Activated T-cell treated with anti-CD3 and anti-CD28 coated beads, Interleukin-2, amount 50 U/mL, for 24 hours (primary cell): ENCODE results near the gene TAGAP.
"Not testable (repeated sequence)": the region's sequence is repeated elsewhere in the genome, so short reads cannot be mapped to it uniquely, and the experiment has no call there.

Experiments used
- DNase-seq: peaks from one replicate; pipeline ENCODE4 v3.0.0-alpha.2; 2020
- H3K27ac Mint-ChIP-seq: 2 replicates; pipeline ENCODE4 v1.8.0; 2020; ENCODE audit warnings: mild to moderate bottlenecking, mixed read lengths
- H3K27me3 Mint-ChIP-seq: 2 replicates; pipeline ENCODE4 v1.8.0; 2020; ENCODE audit warnings: mixed read lengths
- H3K36me3 Mint-ChIP-seq: 2 replicates; pipeline ENCODE4 v1.8.0; 2020; ENCODE audit warnings: low read depth, mixed read lengths
- H3K4me1 Mint-ChIP-seq: 2 replicates; pipeline ENCODE4 v1.8.0; 2020; ENCODE audit warnings: low read depth, mixed read lengths
- H3K4me3 Mint-ChIP-seq: 2 replicates; pipeline ENCODE4 v1.8.0; 2020; ENCODE audit warnings: mild to moderate bottlenecking, moderate library complexity, mixed read lengths
- H3K9me3 Mint-ChIP-seq: 2 replicates; pipeline ENCODE4 v1.8.0; 2020; ENCODE audit warnings: mixed read lengths

The TAGAP gene

DNA sequence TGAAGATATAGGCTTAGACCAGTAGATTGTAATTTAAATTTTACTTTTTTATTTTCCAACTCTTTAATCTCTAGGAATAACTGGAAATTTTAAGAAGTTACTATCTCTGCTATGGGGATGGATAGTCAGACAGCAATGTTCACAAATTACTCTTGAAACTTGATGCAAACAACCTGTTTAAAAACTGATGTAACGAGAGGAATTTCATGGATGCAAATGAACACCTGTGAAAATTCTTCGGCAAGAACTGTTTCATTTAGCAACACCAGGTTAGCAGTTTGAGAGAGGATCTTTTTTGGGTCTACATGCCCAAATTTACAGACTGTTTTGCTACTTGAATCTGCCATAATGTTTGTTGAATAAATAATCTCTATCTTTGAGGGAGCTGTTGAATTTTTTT, 24.8 kb downstream of the TAGAP start:
- Mint-ChIP-seq H3K27me3 (no peaks in the 10 kb centered on the region), H3K27ac (no peak overlapping the region), H3K4me1 (peaks cover 69% of the 10 kb centered on the region), H3K4me3 (no peak overlapping the region), H3K36me3 (peaks cover 23% of the 10 kb centered on the region), H3K9me3 (peaks cover 16% of the 10 kb centered on the region)
- DNase-seq, result no peak

DNA sequence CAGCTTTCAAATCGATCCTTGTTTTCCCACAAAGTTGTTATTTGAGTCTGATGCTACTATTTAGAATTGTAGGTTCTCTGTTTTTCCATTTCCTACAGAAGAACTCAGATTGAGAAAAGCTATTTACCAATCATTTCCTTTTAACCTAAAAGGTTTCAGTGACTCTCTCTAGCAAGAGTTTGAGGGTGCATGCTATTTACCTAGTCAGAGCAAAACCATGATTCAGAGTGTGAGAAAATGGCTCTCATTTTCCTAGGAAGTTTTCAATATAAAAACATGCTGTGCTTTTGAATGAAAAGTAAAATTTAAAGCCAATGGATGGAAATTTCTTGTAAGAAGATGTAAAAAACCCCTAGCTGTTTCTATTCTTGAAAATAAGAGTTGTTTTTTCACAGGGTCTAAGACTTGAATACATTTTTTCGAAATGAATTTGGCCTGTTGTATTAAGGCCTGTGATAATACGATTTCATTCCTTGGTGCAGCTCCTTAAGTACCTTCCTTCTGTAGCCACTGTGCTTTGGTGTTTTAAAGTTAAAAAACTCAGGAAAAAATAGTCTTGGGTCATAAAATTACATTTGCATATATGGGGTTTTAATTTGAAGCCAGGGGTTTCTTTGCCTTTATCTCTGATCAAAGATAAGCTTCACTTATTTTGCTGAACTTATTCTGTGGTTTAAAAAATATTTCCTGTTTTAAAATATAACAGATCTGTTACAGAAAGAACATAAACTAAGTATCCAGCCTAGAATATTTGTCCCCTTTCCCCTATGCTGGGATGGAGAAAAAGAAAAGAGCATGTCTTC, 26.8 kb downstream of the TAGAP start:
- Mint-ChIP-seq H3K27ac (peak overlapping the region; percentile 92), H3K4me1 (peaks cover 71% of the 10 kb centered on the region), H3K36me3 (peaks cover 10% of the 10 kb centered on the region), H3K9me3 (peaks cover 6% of the 10 kb centered on the region), H3K4me3 (peak overlapping the region; percentile 57), H3K27me3 (no peaks in the 10 kb centered on the region)
- DNase-seq, result no peak

DNA sequence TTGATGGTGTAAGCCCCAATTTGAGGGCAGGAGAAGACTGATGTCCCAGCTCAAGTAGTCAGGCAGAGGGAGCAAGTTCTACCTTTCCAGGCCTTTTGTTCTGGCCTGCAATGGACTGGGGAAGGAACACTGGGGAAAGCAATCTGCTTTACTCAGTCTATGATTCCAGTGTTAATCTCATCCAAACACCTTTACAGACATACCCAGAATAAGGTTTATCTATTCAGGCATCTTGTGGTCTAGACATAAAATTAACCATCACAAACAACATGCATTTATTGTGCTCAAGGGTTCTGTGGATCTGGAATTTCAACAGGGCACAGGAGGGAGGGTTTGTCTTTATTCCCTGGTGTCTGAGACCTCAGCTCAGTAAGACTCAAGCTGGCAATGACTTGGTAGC, 30.4 kb downstream of the TAGAP start:
- no peaks in the 10 kb centered on the region for H3K9me3 Mint-ChIP-seq
- H3K27ac Mint-ChIP-seq, result no peak overlapping the region
- peaks cover 78% of the 10 kb centered on the region for H3K4me1 Mint-ChIP-seq

DNA sequence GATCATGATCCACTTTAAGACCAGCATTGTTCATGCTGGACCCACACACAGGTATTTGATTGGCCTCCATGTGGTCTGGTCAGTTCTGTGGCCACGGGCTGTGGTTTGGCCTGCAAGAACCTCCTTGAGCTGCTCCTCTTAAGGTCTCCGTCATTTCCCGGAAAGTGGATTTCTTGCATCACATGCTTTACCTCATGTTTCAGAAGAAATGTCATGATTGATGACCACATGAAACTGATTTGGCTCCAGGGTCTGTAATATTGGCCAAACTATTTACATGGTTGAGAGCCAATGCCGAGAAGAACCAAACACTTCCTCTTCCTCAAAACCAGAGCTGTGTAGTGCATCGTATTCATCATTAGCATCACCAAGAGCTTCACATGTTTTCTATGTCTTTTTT, 31.6 kb downstream of the TAGAP start:
- DNase-seq, result no peak
- Mint-ChIP-seq H3K27me3 (no peaks in the 10 kb centered on the region), H3K36me3 (no peaks in the 10 kb centered on the region), H3K4me1 (peaks cover 75% of the 10 kb centered on the region), H3K4me3 (no peak overlapping the region), H3K27ac (peak overlapping the region; percentile 2), H3K9me3 (no peaks in the 10 kb centered on the region)

More for the DNA sequence above, 30.4 kb downstream of the TAGAP start:
- Mint-ChIP-seq H3K27me3 (no peaks in the 10 kb centered on the region), H3K4me3 (no peak overlapping the region), H3K36me3 (peaks cover 3% of the 10 kb centered on the region)
- no peak for DNase-seq

DNA sequence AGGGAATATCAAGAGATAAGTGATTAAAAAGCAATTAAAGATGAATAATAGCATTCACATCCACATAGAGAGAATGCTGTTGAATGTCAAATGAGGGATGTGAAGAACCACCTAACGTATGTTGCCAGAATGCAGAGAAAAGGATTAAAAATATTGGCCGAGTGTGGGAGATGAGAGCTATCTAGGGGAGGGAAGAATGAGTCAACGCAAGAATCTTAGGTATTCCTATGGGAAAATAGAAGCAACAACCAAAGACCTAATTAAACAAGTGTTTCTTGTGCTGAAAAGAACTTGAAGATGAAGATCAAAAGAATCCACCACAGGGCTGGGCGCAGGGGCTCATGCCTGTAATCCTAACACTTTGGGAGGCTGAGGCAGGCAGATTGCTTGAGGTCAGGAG, 32.6 kb downstream of the TAGAP start:
- no peak for DNase-seq
- Mint-ChIP-seq H3K36me3 (no peaks in the 10 kb centered on the region), H3K4me3 (no peak overlapping the region), H3K4me1 (peaks cover 70% of the 10 kb centered on the region), H3K27ac (no peak overlapping the region), H3K9me3 (no peaks in the 10 kb centered on the region), H3K27me3 (no peaks in the 10 kb centered on the region)

- not testable (repeated sequence) for H3K27me3 Mint-ChIP-seq, H3K27ac Mint-ChIP-seq, H3K4me3 Mint-ChIP-seq
Observed at GRCh38 chr6:159010037-159010612, 34.7 kb downstream of the TAGAP start.

DNA sequence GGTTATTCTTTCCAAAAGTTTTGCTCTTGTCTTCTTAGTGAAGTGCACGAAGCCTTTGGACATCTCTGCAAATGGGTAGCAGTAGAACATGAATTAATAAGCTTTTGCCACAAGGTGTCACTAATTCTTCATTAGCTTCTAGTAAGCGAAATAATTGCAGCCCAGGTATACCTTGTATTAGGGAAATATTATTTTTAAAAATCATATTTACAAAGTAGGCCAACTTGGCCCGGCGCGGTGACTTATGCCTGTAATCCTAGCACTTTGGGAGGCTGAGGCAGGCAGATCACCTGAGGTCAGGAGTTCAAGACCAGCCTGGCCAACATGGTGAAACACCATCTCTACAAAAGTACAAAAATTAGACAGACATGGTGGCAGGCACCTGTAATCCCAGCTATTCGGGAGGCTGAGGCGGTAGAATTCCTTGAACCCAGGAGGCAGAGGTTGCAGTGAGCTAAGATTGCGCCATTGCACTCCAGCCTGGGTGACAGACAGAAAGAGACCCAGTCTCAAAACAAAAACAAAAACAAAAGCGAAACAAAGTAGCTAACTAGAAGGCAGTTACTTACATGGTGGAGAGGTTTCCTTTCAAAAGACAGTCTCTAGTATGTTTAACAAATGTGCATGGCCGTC, 36.0 kb downstream of the TAGAP start:
- Mint-ChIP-seq H3K4me1 (peaks cover 43% of the 10 kb centered on the region), H3K36me3 (no peaks in the 10 kb centered on the region), H3K4me3 (peak overlapping the region; percentile 18), H3K9me3 (no peaks in the 10 kb centered on the region), H3K27ac (peak overlapping the region; percentile 27), H3K27me3 (no peaks in the 10 kb centered on the region)
- DNase-seq, result peak; percentile 59

More at GRCh38 chr6:159010037-159010612, 34.7 kb downstream of the TAGAP start:
- not testable (repeated sequence) for H3K36me3 Mint-ChIP-seq, H3K9me3 Mint-ChIP-seq, DNase-seq
- peaks cover 56% of the 10 kb centered on the region for H3K4me1 Mint-ChIP-seq

- no peaks in the 10 kb centered on the region for H3K36me3 Mint-ChIP-seq
- H3K9me3 Mint-ChIP-seq, result no peaks in the 10 kb centered on the region
- no peak for DNase-seq
- H3K27me3 Mint-ChIP-seq, result no peaks in the 10 kb centered on the region
- H3K27ac Mint-ChIP-seq, result no peak overlapping the region
- peaks cover 33% of the 10 kb centered on the region for H3K4me1 Mint-ChIP-seq
- no peak overlapping the region for H3K4me3 Mint-ChIP-seq
Observed at GRCh38 chr6:159007510-159007909, 37.3 kb downstream of the TAGAP start.

DNA sequence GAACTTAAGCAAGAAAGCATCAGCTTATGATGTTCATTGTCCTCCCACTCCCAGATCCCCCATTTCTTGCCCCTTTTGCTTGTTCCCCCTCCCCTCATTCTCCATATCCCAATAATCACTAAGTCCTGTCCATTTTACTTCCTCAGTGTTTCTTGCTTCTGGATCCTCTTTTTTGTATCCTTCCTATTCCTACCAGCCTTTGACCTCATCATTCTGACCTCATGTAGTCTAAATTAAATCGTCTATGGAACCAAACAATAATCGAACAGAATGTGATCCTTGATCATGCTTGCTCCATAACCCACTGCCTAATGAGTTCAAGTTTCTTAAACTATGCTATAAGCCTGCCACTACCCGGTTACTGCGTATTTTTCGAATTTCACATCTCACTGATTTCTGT, 39.4 kb downstream of the TAGAP start:
- no peaks in the 10 kb centered on the region for H3K27me3 Mint-ChIP-seq
- H3K4me3 Mint-ChIP-seq, result no peak overlapping the region
- peaks cover 33% of the 10 kb centered on the region for H3K4me1 Mint-ChIP-seq
- H3K27ac Mint-ChIP-seq, result no peak overlapping the region
- peaks cover under 1% of the 10 kb centered on the region for H3K36me3 Mint-ChIP-seq
- no peak for DNase-seq
- H3K9me3 Mint-ChIP-seq, result no peaks in the 10 kb centered on the region

- Mint-ChIP-seq H3K27ac (no peak overlapping the region), H3K27me3 (no peaks in the 10 kb centered on the region), H3K9me3 (no peaks in the 10 kb centered on the region), H3K36me3 (peaks cover 4% of the 10 kb centered on the region), H3K4me3 (no peak overlapping the region), H3K4me1 (peaks cover 30% of the 10 kb centered on the region)
- DNase-seq, result no peak
Observed at GRCh38 chr6:159004592-159004991, 40.2 kb downstream of the TAGAP start.

DNA sequence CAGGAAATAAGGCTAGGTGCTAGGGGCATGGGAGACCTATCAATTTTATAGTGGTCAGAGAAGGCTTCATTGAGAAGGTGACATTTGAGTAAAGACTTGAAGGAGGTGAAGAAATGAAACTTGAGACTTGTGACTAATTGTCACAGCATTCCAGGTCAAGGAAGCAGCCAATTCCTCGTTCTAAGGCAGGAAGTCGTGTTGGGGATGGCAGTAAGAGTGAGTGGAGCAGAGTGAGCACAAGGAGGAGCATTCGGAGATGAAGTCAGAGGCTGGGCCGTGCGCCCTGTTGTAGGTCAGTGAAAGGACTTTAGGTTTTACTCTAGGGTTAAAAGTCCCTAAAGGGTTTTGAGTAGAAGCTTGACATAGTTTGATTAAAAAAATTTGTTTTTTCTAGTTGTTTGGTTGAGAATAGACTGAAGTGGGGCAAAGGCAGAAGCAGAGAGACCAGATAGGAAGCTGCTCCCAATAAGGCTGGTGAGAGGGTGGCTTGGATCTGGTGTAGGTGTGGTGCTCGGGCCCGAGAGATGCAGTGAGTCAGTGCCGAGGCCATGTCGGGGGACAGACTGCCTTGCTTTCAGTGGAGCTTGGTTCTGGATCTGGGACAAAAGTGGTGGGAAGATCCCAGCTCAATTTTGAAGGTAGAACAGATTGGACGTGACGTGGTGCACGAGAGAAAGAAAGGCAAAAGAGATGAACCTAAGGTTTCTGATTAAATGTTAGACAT, 42.2 kb downstream of the TAGAP start:
- Mint-ChIP-seq H3K27ac (no peak overlapping the region), H3K4me1 (peaks cover 25% of the 10 kb centered on the region), H3K9me3 (no peaks in the 10 kb centered on the region), H3K4me3 (no peak overlapping the region), H3K36me3 (peaks cover 8% of the 10 kb centered on the region), H3K27me3 (no peaks in the 10 kb centered on the region)
- no peak for DNase-seq

DNA sequence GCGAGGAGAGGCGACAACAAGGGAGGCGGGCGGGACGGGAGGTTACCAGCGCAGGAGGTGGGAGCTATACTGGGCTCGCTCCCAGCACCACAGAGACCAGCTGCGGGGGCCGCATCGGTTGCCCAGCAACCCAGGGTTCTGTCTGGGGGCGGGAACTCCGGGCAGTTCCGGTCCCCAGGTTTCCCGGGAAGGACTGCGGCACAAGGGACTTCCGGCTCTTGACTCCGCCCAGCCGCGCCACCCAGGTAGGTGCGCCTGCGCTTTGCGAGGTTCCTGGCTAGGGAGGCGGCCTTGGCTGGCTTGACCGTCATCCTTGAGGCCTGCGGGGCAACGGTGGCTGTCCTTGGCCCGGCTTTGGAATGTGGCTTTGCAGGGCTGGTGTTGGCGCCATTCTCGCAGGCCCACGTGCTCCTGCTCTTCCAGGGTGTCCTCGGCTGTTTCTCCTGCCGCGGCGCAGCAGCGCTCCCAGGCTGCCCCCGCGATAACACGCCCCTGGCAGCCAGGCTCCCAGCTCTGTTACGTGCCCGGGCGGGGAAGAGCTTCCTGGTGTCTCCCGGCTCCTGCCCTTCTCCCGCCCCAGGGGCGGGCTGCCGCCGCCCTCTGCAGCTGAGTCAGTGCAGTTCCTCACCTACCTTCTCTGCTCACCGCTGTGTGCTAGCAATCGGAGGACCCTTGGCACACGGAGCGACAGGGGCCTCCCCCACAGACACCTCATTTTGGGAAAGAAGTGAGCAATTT, 45.0 kb downstream of the TAGAP start, which contains the start of gene RSPH3:
Gene RSPH3, minus strand, starts transcription at position 537 of the 738 bp plus-strand sequence. CDS start 652 bp downstream, outside the sequence.
- no peaks in the 10 kb centered on the region for H3K9me3 Mint-ChIP-seq

GRCh38 chr6:158999154-158999665, 45.6 kb downstream of the TAGAP start:
- Mint-ChIP-seq H3K27ac (peak overlapping the region; percentile 90), H3K9me3 (no peaks in the 10 kb centered on the region), H3K36me3 (peaks cover 8% of the 10 kb centered on the region), H3K27me3 (no peaks in the 10 kb centered on the region), H3K4me1 (peaks cover 51% of the 10 kb centered on the region), H3K4me3 (peak overlapping the region; percentile 90)
- no peak for DNase-seq

More for the DNA sequence above, 45.0 kb downstream of the TAGAP start, which contains the start of gene RSPH3:
- peak; percentile 95 for DNase-seq
- Mint-ChIP-seq H3K4me1 (peaks cover 48% of the 10 kb centered on the region), H3K4me3 (peak within 1 kb of the TSS; percentile 90), H3K27me3 (no peaks in the 10 kb centered on the region), H3K27ac (peak within 1 kb of the TSS; percentile 90), H3K36me3 (peaks cover 8% of the 10 kb centered on the region)

GRCh38 chr6:158996856-158997255, 47.9 kb downstream of the TAGAP start:
- no peak for DNase-seq
- Mint-ChIP-seq H3K4me1 (peaks cover 54% of the 10 kb centered on the region), H3K27ac (no peak overlapping the region), H3K36me3 (peaks cover 16% of the 10 kb centered on the region), H3K4me3 (no peak overlapping the region), H3K9me3 (no peaks in the 10 kb centered on the region), H3K27me3 (no peaks in the 10 kb centered on the region)
